Inflammatory macrophage treated with lipopolysaccharide for 4 hours (primary cell): ENCODE measurements around the gene TMEM35B.
"Not testable (repeated sequence)": the region's sequence is repeated elsewhere in the genome, so short reads cannot be mapped to it uniquely, and the experiment has no call there.

Source experiments
- DNase-seq: peaks from one replicate; pipeline ENCODE4 v3.0.0-alpha.2; 2020

The TMEM35B gene

GRCh38 chr1:34975338-34975737, 9.8 kb downstream of the TMEM35B start:
- DNase-seq = no peak

- no peak for DNase-seq
These were observed 10.5 kb downstream of the TMEM35B start for GRCh38 chr1:34974626-34975025.

GRCh38 chr1:34973326-34973725, 11.8 kb downstream of the TMEM35B start:
- no peak for DNase-seq

GRCh38 chr1:34970829-34971228, 14.3 kb downstream of the TMEM35B start:
- no peak for DNase-seq

- DNase-seq = no peak
These were observed 14.9 kb downstream of the TMEM35B start for GRCh38 chr1:34970220-34970735.

GRCh38 chr1:34968297-34968696, 16.9 kb downstream of the TMEM35B start:
- DNase-seq = not testable (repeated sequence)

- not testable (repeated sequence) for DNase-seq
These were observed 17.5 kb downstream of the TMEM35B start for GRCh38 chr1:34967672-34968071.

- no peak for DNase-seq
These were observed 19.6 kb downstream of the TMEM35B start for GRCh38 chr1:34965597-34965996.

GRCh38 chr1:34950428-34950827, 34.7 kb downstream of the TMEM35B start:
- DNase-seq = no peak

GRCh38 chr1:34948739-34949138, 36.4 kb downstream of the TMEM35B start:
- DNase-seq = not testable (repeated sequence)

- not testable (repeated sequence) for DNase-seq
These were observed 37.4 kb downstream of the TMEM35B start for GRCh38 chr1:34947641-34948314.

GRCh38 chr1:34946211-34946610, 38.9 kb downstream of the TMEM35B start:
- no peak for DNase-seq

GRCh38 chr1:34941798-34942197, 43.3 kb downstream of the TMEM35B start:
- not testable (repeated sequence) for DNase-seq
